Gastrocnemius medialis (tissue), 4 donors: ENCODE measurements around the gene CAPZB.

Experiments
- POLR2A ChIP-seq, 2 donors: fragments of 450-650 bp; IDR thresholded peaks; one replicate each; pipeline ENCODE4 v1.6.1; 2017; ENCODE audit warnings: antibody characterized with exemption in 2 of 2, mild to moderate bottlenecking in 2 of 2, moderate library complexity in 2 of 2
- TF ChIP-seq, protein P1 (sequence below), 5 experiments: fragments of 450-650 bp in 3 of 5; fragments of 200-600 bp in 2 of 5; sonication (generic) in 2 of 5; IDR thresholded peaks in 4 of 5; conservative IDR thresholded peaks in 1 of 5; 1 replicate in 4 of 5; 2 replicates in 1 of 5; pipeline ENCODE4 v1.5.1; 2016 to 2019; ENCODE audit warnings: antibody characterized with exemption in 5 of 5, mild to moderate bottlenecking in 3 of 5, moderate library complexity in 3 of 5

DNA sequence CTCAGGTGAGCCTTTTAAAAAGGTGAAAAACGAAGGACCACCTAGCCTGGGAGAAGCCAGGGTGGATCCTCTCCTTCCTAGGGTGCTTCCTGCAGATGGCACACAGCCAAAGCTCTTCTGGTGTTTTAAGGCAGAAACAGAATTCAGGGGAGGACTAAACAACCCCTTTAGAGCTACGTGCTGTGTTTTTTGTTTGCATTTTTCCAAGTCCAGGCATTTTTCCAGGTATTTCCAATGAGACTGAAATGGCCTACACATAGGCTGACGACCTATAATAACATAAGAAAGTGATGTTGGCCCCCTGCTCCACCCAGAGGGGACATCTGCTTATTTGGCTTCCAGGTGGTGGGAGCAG is 83.8 kb downstream of the CAPZB start:
- TF ChIP-seq, protein P1, sequence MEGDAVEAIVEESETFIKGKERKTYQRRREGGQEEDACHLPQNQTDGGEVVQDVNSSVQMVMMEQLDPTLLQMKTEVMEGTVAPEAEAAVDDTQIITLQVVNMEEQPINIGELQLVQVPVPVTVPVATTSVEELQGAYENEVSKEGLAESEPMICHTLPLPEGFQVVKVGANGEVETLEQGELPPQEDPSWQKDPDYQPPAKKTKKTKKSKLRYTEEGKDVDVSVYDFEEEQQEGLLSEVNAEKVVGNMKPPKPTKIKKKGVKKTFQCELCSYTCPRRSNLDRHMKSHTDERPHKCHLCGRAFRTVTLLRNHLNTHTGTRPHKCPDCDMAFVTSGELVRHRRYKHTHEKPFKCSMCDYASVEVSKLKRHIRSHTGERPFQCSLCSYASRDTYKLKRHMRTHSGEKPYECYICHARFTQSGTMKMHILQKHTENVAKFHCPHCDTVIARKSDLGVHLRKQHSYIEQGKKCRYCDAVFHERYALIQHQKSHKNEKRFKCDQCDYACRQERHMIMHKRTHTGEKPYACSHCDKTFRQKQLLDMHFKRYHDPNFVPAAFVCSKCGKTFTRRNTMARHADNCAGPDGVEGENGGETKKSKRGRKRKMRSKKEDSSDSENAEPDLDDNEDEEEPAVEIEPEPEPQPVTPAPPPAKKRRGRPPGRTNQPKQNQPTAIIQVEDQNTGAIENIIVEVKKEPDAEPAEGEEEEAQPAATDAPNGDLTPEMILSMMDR (IDR thresholded peaks at IDR 0.05 in 4 of 5, conservative IDR thresholded peaks at IDR 0.05 in 1 of 5) = no peak
- no peak for TF ChIP-seq POLR2A (IDR thresholded peaks at IDR 0.05)
